GOT3 (cell line): ENCODE measurements around the gene PLEKHG1.

ENCODE experiments used
- DNase-seq: peaks from one replicate; lab custom pipeline; 2025; ENCODE audit warnings: mixed read lengths; lab: John Stamatoyannopoulos, UW

PLEKHG1 gene

GRCh38 chr6:150640556-150641209 lies 41.0 kb downstream of the PLEKHG1 start:
- DNase-seq = no peak

- DNase-seq = no peak
These were observed 41.9 kb downstream of the PLEKHG1 start for GRCh38 chr6:150641398-150642139.

DNA sequence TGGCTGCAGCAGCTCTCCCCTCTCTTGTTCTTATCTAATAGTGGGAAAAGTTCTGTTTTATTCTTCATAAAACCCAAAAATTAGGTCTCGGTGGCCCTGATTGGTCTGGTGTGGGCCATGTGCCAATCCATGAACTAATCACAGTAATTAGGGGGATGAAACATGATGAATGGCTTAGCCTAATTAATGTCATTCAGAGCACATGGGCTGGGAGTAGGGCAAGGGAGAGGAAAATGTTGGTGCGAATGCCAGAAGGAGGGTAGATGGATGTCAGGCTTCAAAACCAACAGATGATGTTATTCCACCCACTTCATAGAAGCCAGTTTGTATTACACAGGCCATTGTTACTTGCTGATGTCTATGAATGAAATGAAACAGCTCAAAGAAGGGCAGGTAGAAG lies 46.5 kb downstream of the PLEKHG1 start:
- no peak for DNase-seq

- no peak for DNase-seq
These were observed 47.4 kb downstream of the PLEKHG1 start for GRCh38 chr6:150647051-150647450.
